ENCODE data around the gene GALNT10. TPM values are rescaled to one million over a fixed set of nuclear protein-coding genes. Genes with fewer than 3 reads are reported as not detected.

The GALNT10 gene
- total RNA-seq, 1 donor from 2014 or later: 93.8 TPM

DNA sequence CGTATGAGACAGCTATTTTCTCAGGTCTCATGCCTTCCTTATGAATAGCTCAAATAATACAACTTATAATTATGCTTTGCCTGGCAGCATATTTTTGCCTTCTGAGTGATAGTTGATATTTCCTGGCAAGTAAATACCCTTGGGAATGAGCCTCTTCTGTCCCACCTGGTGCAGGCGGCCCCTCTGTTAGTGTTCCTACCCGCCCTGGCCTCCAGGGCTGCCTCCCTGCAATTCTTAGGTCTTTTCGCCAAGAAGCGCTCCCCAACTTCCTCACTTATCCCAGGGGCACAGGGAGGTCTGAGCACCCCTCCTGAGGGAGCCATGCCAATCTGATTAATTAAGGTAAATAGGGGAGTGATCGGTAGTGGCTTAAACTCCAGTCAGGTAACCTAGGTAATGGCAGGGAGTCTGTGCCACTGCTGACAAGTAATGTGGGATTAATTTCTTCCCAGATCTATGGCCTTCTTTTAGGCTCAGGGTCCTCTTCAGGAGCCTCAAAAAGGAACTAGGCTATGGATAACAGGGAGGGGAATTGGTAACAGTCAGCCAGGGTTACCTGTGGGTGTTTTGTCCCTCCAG is 81.5 kb downstream of the GALNT10 start:
- Histone ChIP-seq H3K27me3 (no peaks in the 10 kb centered on the region), H3K27ac (no peak overlapping the region), H3K4me3 (no peak overlapping the region), H3K4me1 (peaks cover 23% of the 10 kb centered on the region), H3K36me3 (no peaks in the 10 kb centered on the region), H3K9me3 (no peaks in the 10 kb centered on the region)
- TF ChIP-seq CTCF (IDR thresholded peaks at IDR 0.05): no peak
- ATAC-seq (no peak), DNase-seq (no peak)
- intact Hi-C loops (cut with DNase I): no loop called here

GRCh38 chr5:154273028-154273617 is 82.6 kb downstream of the GALNT10 start:
- ATAC-seq: peak; percentile 82
- intact Hi-C loops (cut with DNase I): no loop called here
- no peak for TF ChIP-seq CTCF (IDR thresholded peaks at IDR 0.05)
- Histone ChIP-seq H3K27me3 (no peaks in the 10 kb centered on the region), H3K36me3 (no peaks in the 10 kb centered on the region), H3K4me1 (peaks cover 23% of the 10 kb centered on the region), H3K27ac (peak overlapping the region; percentile 28), H3K9me3 (no peaks in the 10 kb centered on the region), H3K4me3 (no peak overlapping the region)
- DNase-seq: no peak

DNA sequence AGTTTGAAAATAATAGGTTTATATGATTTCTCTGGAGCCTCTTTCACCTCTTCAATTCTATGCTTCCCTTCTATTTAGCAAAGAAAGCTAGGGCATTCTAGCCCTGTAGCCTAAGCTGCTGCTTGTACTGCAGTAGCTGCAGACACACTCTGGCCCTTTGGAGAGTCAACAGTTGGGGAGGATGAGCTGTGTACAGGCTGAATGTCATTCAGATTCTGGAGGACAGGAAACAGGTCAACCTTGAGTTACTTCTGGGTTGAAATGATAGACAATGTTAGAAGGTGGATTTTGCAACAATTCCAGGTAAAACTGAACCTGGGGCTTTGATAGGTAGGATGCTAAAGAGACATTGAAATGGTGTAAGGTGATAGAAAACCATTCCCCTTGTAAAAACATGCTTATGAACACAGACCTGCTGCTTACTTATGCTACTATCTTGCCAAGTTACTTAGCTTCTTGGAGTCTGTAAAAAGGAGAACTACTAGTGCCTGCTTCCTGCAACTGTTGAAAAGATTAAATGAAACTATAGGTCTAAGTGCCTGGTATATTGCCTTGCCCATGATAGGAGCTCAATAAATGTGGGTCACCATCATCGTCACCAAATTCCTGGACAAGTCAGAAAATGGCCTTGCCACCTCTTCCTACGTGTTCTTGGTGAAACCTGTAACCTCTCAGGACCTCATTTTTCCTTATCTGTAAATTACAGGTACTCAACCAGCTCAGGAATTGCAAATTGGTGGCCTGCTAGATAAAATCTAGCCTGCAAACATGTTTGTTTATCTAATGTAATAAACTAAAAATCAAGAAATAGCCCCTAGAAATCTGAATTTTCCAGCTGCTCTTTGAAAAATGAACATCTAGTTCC is 83.7 kb downstream of the GALNT10 start:
- no peaks in the 10 kb centered on the region for H3K36me3 ChIP-seq
- H3K27ac ChIP-seq: no peak overlapping the region
- no peaks in the 10 kb centered on the region for H3K9me3 ChIP-seq
- intact Hi-C loops (cut with DNase I): no loop called here
- TF ChIP-seq CTCF (IDR thresholded peaks at IDR 0.05): no peak
- H3K27me3 ChIP-seq: no peaks in the 10 kb centered on the region
- DNase-seq (no peak), ATAC-seq (no peak)
- no peak overlapping the region for H3K4me3 ChIP-seq
- peaks cover 23% of the 10 kb centered on the region for H3K4me1 ChIP-seq

GRCh38 chr5:154274828-154275185 is 84.3 kb downstream of the GALNT10 start:
- ATAC-seq (no peak), DNase-seq (no peak)
- no peak for TF ChIP-seq CTCF (IDR thresholded peaks at IDR 0.05)
- no peaks in the 10 kb centered on the region for H3K27me3 ChIP-seq
- no peak overlapping the region for H3K27ac ChIP-seq
- peaks cover 23% of the 10 kb centered on the region for H3K4me1 ChIP-seq
- intact Hi-C loops (cut with DNase I): no loop called here
- no peaks in the 10 kb centered on the region for H3K9me3 ChIP-seq
- H3K36me3 ChIP-seq: no peaks in the 10 kb centered on the region
- no peak overlapping the region for H3K4me3 ChIP-seq

GRCh38 chr5:154275566-154275965 is 85.0 kb downstream of the GALNT10 start:
- DNase-seq: no peak
- H3K4me1 ChIP-seq: peaks cover 23% of the 10 kb centered on the region
- H3K36me3 ChIP-seq: no peaks in the 10 kb centered on the region
- H3K4me3 ChIP-seq: no peak overlapping the region
- no peaks in the 10 kb centered on the region for H3K9me3 ChIP-seq
- H3K27ac ChIP-seq: no peak overlapping the region
- H3K27me3 ChIP-seq: no peaks in the 10 kb centered on the region
- ATAC-seq: no peak
- no peak for TF ChIP-seq CTCF (IDR thresholded peaks at IDR 0.05)
- intact Hi-C loops (cut with DNase I): no loop called here

Data from upper lobe of right lung (tissue), 1 donor.